Heart left ventricle (tissue), 16 donors: ENCODE measurements around the gene NEURL1. TPM values are rescaled to one million over a fixed set of nuclear protein-coding genes. Genes with fewer than 3 reads are reported as not detected.

Source experiments
- ATAC-seq, 4 donors: fragments of 200-7000 bp; cut with Tn5 transposase; one replicate each; pipeline ENCODE4 v1.9.1; 2020 to 2022; ENCODE audit warnings: moderate library complexity in 4 of 4, mild to moderate bottlenecking in 3 of 4, moderate number of reproducible peaks in 1 of 4
- DNase-seq, 5 donors: peaks; one replicate each; pipeline ENCODE4 v3.0.0-alpha.2; 2020
- H3K27ac ChIP-seq, 12 donors: fragments of 200-600 bp; sonication (generic) in 4 of 12; one replicate each; pipeline versions ENCODE4 v1.5.0 to v1.8.0; 2016 to 2022; ENCODE audit warnings: mild to moderate bottlenecking in 2 of 12
- H3K27me3 ChIP-seq, 9 donors: fragments of 200-600 bp; sonication (generic) in 2 of 9; one replicate each; pipeline versions ENCODE4 v1.5.1 to v1.8.0; 2016 to 2022; ENCODE audit warnings: mild to moderate bottlenecking in 3 of 9
- H3K36me3 ChIP-seq, 9 donors: fragments of 200-600 bp; sonication (generic) in 2 of 9; one replicate each; pipeline versions ENCODE4 v1.5.0 to v1.8.0; 2018 to 2022; ENCODE audit warnings: mild to moderate bottlenecking in 2 of 9
- H3K4me1 ChIP-seq, 12 donors: fragments of 200-600 bp; sonication (generic) in 4 of 12; one replicate each; pipeline versions ENCODE4 v1.5.0 to v1.8.0; 2016 to 2022; ENCODE audit warnings: mild to moderate bottlenecking in 3 of 12
- H3K4me3 ChIP-seq, 12 donors: fragments of 200-600 bp; sonication (generic) in 4 of 12; one replicate each; pipeline versions ENCODE4 v1.5.0 to v1.8.0; 2017 to 2022; ENCODE audit warnings: mild to moderate bottlenecking in 9 of 12, moderate library complexity in 4 of 12
- H3K9me3 ChIP-seq, 12 donors: fragments of 200-600 bp; sonication (generic) in 4 of 12; one replicate each; pipeline versions ENCODE4 v1.5.0 to v1.8.0; 2016 to 2022; ENCODE audit warnings: mild to moderate bottlenecking in 1 of 12
- POLR2A ChIP-seq, 2 donors: fragments of 450-650 bp; IDR thresholded peaks; one replicate each; pipeline ENCODE4 v1.6.1; 2017; ENCODE audit warnings: antibody characterized with exemption in 2 of 2, mild to moderate bottlenecking in 2 of 2, moderate library complexity in 2 of 2
- WGBS, 4 donors: extraction: QIAGEN DNeasy Blood & Tissue Kit in 2 of 4; methylation state at CpG; one replicate each; pipeline versions ENCODE4 v1.1.5 to v1.1.7; 2013 to 2018; 5-methylcytosine and 5-hydroxymethylcytosine counted together
- intact Hi-C, 10 donors: fragments of 100-400 bp; cut with DNase I; formaldehyde crosslinking; loops; one replicate each; pipeline versions ENCODE4 v1.11.1 to v1.14.2; 2022
- polyA plus RNA-seq, 2 donors: library from polyadenylated mRNA; stranded (reverse); fragments of 200-250 nt; gene quantifications; one replicate each; pipeline ENCODE4 v1.2.3, GENCODE V29; 2013
- total RNA-seq, 9 donors: library from RNA; depleted of rRNA in 2 of 9; stranded (reverse); fragments of >200 nt in 2 of 9; fragmentation: NEBNext Ultra II Directional in 3 of 9; extraction: Animal tissue kit (Norgen Biotek cat#: 25700) in 3 of 9; gene quantifications; one replicate each; pipeline versions ENCODE4 v1.1.0 to v1.2.4, GENCODE V29; 2016 to 2023
- TF ChIP-seq, protein P1 (sequence below), 12 donors: fragments of 200-600 bp; sonication (generic) in 4 of 12; IDR thresholded peaks; one replicate each; pipeline versions ENCODE4 v1.5.0 to v1.8.0; 2018 to 2022; ENCODE audit warnings: antibody characterized with exemption in 12 of 12, mild to moderate bottlenecking in 5 of 12
- donor health status: ischemic (EF 13 %, LVEDD 7.1; RV severe dilation, severe dysfunction).
- donor health status: healthy with polysubstance abuse.
- donor health status: DM: no; HTN: yes; CAD: no.
- donor health status: DM: no; HTN: no; CAD: no.
- donor health status: ischemic (EF 25% LVEDD 6.9; RV normal size, moderate dysfunction).
- donor health status: ischemic (EF 25% LVEDD 5.7; RV mildly dilated, moderate dysfunction).
- donor health status: healthy.
- donor health status: DM: yes; HTN: yes; CAD: no.
- donor health status: ischemic (EF 35%, LVEDD 5.7; RV mildly dilated, moderate dysfunction).
- donor health status: nonischemic (EF 11% LVEDD 7.7; RV severe dilation, severe dysfunction).
- donor health status: DM: yes; HTN: yes; CAD: no.
- donor health status: PGD.
- donor health status: ischemic (EF 29% LVEDD 5.4; RV normal size, mild dysfunction).
- donor health status: nonischemic (EF 23%, LVEDD 6.1; RV moderate dilation, normal function).

The NEURL1 gene
- total and polyA plus RNA-seq, 11 donors = 0.07 to 0.64 (median 0.14) TPM; not detected in 2

DNA sequence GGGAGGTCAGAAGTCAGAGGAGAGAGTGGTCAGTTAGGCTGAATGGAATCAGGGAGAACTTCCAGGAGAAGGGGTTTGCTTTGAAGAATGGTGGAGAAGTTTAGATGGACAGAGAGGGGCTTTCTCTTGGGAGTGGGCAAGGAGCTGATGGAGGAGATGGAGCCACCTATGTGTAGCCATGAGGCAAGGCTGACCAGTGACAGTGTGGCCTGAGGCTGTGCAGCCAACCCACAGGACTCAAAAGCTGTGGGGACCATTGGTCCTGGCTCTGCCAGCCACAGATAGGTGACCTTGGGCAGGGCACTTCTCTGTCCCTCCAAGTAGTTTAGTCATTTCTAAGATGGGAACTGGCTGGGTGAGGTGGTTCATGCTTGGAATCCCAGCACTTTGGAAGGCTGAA is 18.7 kb downstream of the NEURL1 start:
- no peak for TF ChIP-seq POLR2A (IDR thresholded peaks at IDR 0.05)
- TF ChIP-seq, protein P1, sequence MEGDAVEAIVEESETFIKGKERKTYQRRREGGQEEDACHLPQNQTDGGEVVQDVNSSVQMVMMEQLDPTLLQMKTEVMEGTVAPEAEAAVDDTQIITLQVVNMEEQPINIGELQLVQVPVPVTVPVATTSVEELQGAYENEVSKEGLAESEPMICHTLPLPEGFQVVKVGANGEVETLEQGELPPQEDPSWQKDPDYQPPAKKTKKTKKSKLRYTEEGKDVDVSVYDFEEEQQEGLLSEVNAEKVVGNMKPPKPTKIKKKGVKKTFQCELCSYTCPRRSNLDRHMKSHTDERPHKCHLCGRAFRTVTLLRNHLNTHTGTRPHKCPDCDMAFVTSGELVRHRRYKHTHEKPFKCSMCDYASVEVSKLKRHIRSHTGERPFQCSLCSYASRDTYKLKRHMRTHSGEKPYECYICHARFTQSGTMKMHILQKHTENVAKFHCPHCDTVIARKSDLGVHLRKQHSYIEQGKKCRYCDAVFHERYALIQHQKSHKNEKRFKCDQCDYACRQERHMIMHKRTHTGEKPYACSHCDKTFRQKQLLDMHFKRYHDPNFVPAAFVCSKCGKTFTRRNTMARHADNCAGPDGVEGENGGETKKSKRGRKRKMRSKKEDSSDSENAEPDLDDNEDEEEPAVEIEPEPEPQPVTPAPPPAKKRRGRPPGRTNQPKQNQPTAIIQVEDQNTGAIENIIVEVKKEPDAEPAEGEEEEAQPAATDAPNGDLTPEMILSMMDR (IDR thresholded peaks at IDR 0.05) = no peak
- Histone ChIP-seq H3K27ac (no peak overlapping the region), H3K9me3 (no peaks in the 10 kb centered on the region), H3K36me3 (no peaks in the 10 kb centered on the region), H3K4me1 (peaks cover 0 to 13% (median 2%) of the 10 kb centered on the region in 12 donors), H3K4me3 (no peak overlapping the region), H3K27me3 (no peaks in the 10 kb centered on the region)
- no peak for ATAC-seq
- intact Hi-C loops = no loop called here
- DNase-seq = no peak

- Histone ChIP-seq H3K36me3 (no peaks in the 10 kb centered on the region), H3K9me3 (no peaks in the 10 kb centered on the region), H3K27me3 (no peaks in the 10 kb centered on the region), H3K4me3 (no peak overlapping the region), H3K27ac (no peak overlapping the region), H3K4me1 (peaks cover 0 to 13% (median 2%) of the 10 kb centered on the region in 12 donors)
- 91 to 94% (median 93%) methylated on average over 13 of the region's 13 CpGs for WGBS, 4 donors
- TF ChIP-seq, protein P1 (IDR thresholded peaks at IDR 0.05) = no peak
- no peak for TF ChIP-seq POLR2A (IDR thresholded peaks at IDR 0.05)
- intact Hi-C loops = no loop called here
- DNase-seq = no peak
- no peak for ATAC-seq
Measured at GRCh38 chr10:103512591-103513379, 19.3 kb downstream of the NEURL1 start.

DNA sequence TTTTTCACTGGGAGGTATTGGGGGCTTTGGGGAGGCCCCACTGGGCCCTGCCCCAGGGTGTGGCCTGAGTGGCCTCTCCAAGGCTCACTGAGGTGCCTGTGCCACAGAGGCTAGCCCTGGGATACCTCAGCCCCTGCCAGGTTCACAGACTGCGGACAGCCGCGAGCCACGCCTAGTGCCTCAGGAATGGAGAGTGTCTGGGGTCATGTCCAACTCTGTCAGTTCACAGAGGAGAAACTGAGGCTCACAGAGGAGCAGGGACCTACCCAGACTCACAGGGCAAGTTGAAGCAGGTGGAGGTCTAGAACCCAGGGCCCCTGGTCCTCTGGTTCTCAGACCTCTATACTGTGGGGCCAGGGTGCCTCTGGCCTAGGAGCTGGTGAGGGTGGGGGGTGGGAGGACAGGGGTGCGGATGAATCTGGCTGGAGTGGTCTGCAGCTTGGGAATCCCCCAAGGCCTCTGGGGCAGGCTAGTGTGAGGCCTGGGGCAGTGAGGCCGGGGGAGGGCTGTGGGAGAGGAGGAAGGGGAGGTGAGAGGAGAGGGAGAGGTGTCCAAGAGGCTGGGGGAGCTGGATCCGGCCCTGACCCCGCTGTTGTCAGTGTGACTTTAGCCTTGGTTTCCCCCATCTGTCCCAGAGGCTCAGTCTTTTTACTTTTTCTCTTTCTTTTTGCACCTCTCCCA is 20.0 kb downstream of the NEURL1 start:
- Histone ChIP-seq H3K9me3 (no peaks in the 10 kb centered on the region), H3K27ac (no peak overlapping the region), H3K36me3 (no peaks in the 10 kb centered on the region), H3K27me3 (no peaks in the 10 kb centered on the region), H3K4me1 (peaks cover 0 to 13% (median 2%) of the 10 kb centered on the region in 12 donors), H3K4me3 (no peak overlapping the region)
- intact Hi-C loops = no loop called here
- DNase-seq (no peak), ATAC-seq (no peak)
- TF ChIP-seq POLR2A (IDR thresholded peaks at IDR 0.05) = no peak
- TF ChIP-seq, protein P1 (IDR thresholded peaks at IDR 0.05) = no peak
- WGBS, 4 donors = 94 to 99% (median 96%) methylated on average over 4 to 8 of the region's 8 CpGs

GRCh38 chr10:103514244-103514643 is 20.7 kb downstream of the NEURL1 start:
- H3K4me3 ChIP-seq = no peak overlapping the region
- TF ChIP-seq, protein P1 (IDR thresholded peaks at IDR 0.05) = no peak
- TF ChIP-seq POLR2A (IDR thresholded peaks at IDR 0.05) = no peak
- ATAC-seq (no peak), DNase-seq (no peak)
- H3K9me3 ChIP-seq = no peaks in the 10 kb centered on the region
- 95 to 99% (median 96%) methylated on average over 5 of the region's 5 CpGs for WGBS, 4 donors
- H3K4me1 ChIP-seq = peaks cover 0 to 13% (median 2%) of the 10 kb centered on the region in 12 donors
- intact Hi-C loops = no loop called here
- H3K27me3 ChIP-seq = no peaks in the 10 kb centered on the region
- H3K36me3 ChIP-seq = no peaks in the 10 kb centered on the region
- no peak overlapping the region for H3K27ac ChIP-seq
